ENCODE measurements around the gene PSME3.
"Not testable (repeated sequence)": the region's sequence is repeated elsewhere in the genome, so short reads cannot be mapped to it uniquely, and the experiment has no call there.

Gene PSME3

DNA sequence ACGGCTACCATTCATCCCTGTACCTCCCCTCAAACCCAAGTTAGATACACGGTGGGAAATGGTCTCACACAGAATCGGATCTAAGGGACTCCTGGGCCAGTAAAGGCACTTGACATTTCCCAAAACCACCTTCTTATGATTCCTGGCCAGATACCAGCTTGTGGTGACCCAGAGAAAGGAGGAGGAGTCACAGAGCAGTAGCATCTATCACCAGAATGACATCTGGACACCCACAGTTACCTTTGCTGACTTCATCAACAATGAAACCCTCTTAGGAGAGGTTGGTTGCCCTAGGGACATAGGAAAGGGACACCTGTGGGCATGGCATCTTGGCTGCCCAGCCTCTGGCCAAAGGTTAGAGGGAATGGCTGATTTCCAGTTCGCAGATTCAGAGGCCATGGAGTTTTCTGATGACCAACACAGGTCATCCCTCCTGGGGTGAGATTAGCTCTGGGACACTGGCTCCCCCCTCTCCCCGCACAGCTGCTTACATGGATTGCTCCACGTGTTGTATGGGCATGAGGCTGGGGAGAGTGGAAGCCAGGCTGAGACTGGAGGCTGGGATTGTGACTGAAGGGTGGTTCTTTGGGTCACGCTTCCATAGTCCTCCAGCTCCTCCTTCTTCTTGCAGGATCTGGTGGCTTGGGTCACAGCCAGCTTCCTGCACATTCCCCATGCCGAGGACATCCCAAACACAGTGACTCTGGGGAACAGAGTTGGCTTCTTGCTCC lies 16.4 kb downstream of the PSME3 start:
- no peak for TF ChIP-seq CTCF (IDR thresholded peaks at IDR 0.05; ENCODE audit: insufficient read depth, low read depth, low read length, missing control alignments)
- no peak for DNase-seq (ENCODE audit: low read depth)
- no peak overlapping the region for H3K4me3 ChIP-seq (ENCODE audit: low read depth, low read length)

GRCh38 chr17:42850954-42851353 lies 17.8 kb downstream of the PSME3 start, which contains the start of gene AOC3:
TSS of gene AOC3 (plus strand) at chr17:42851199. CDS start at chr17:42851344, 145 bp downstream.
- H3K4me3 ChIP-seq (ENCODE audit: low read depth, low read length), result no peak within 1 kb of the TSS
- DNase-seq (ENCODE audit: low read depth), result no peak
- TF ChIP-seq CTCF (IDR thresholded peaks at IDR 0.05; ENCODE audit: insufficient read depth, low read depth, low read length, missing control alignments), result no peak

DNA sequence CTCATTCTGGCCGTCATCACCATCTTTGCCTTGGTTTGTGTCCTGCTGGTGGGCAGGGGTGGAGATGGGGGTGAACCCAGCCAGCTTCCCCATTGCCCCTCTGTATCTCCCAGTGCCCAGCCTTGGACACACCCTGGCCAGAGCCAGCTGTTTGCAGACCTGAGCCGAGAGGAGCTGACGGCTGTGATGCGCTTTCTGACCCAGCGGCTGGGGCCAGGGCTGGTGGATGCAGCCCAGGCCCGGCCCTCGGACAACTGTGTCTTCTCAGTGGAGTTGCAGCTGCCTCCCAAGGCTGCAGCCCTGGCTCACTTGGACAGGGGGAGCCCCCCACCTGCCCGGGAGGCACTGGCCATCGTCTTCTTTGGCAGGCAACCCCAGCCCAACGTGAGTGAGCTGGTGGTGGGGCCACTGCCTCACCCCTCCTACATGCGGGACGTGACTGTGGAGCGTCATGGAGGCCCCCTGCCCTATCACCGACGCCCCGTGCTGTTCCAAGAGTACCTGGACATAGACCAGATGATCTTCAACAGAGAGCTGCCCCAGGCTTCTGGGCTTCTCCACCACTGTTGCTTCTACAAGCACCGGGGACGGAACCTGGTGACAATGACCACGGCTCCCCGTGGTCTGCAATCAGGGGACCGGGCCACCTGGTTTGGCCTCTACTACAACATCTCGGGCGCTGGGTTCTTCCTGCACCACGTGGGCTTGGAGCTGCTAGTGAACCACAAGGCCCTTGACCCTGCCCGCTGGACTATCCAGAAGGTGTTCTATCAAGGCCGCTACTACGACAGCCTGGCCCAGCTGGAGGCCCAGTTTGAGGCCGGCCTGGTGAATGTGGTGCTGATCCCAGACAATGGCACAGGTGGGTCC lies 18.4 kb downstream of the PSME3 start:
- not testable (repeated sequence) for DNase-seq (ENCODE audit: low read depth); H3K4me3 ChIP-seq (ENCODE audit: low read depth, low read length)

GRCh38 chr17:42852351-42852750 lies 19.2 kb downstream of the PSME3 start:
- no peak for TF ChIP-seq CTCF (IDR thresholded peaks at IDR 0.05; ENCODE audit: insufficient read depth, low read depth, low read length, missing control alignments)
- no peak for DNase-seq (ENCODE audit: low read depth)
- H3K4me3 ChIP-seq (ENCODE audit: low read depth, low read length), result no peak overlapping the region

GRCh38 chr17:42853004-42853403 lies 19.8 kb downstream of the PSME3 start:
- no peak overlapping the region for H3K4me3 ChIP-seq (ENCODE audit: low read depth, low read length)

DNA sequence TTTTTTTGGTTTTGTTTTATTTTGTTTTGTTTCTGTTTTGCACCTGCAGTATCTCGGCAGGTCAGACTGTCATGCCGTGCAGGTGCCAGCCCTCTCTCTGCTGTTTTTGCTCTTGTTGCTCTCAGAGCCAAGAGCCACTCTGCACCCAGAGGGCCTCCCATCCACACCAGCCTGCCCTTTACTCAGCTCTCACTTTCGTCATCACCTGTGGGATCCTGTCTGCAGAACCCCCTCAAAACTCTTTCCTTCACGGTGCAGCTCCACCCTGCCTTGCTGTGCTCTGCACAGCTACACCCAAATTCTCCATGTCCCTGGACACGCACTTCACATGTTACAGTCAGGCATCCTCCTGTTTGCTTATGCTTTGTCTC lies 20.4 kb downstream of the PSME3 start:
- no peak for DNase-seq (ENCODE audit: low read depth)
- TF ChIP-seq CTCF (IDR thresholded peaks at IDR 0.05; ENCODE audit: insufficient read depth, low read depth, low read length, missing control alignments), result no peak
- no peak overlapping the region for H3K4me3 ChIP-seq (ENCODE audit: low read depth, low read length)

More at GRCh38 chr17:42853004-42853403, 19.8 kb downstream of the PSME3 start:
- no peak for TF ChIP-seq CTCF (IDR thresholded peaks at IDR 0.05; ENCODE audit: insufficient read depth, low read depth, low read length, missing control alignments)
- no peak for DNase-seq (ENCODE audit: low read depth)

GRCh38 chr17:42853968-42854790 lies 21.0 kb downstream of the PSME3 start:
- DNase-seq (ENCODE audit: low read depth), result no peak
- TF ChIP-seq CTCF (IDR thresholded peaks at IDR 0.05; ENCODE audit: insufficient read depth, low read depth, low read length, missing control alignments), result no peak
- no peak overlapping the region for H3K4me3 ChIP-seq (ENCODE audit: low read depth, low read length)
